OCI-LY3 (cell line): ENCODE measurements around the gene CYP46A1.
A peak's percentile ranks its signal among the peaks of the same experiment; 100 is the strongest.

ENCODE experiments used
- H2AFZ ChIP-seq: fragments of 200-600, 300-600 bp; shearing (Covaris generic); 2 replicates; pipeline ENCODE4 v1.6.0; 2014; ENCODE audit warnings: antibody characterized with exemption, low read depth, low read length
- H3K27ac ChIP-seq: fragments of 200-600, 300-600 bp; sonication (generic); 2 replicates; pipeline ENCODE4 v1.5.1; 2014; ENCODE audit warnings: mild to moderate bottlenecking, low read length, moderate library complexity, mixed read lengths
- H3K27me3 ChIP-seq: fragments of 200-600, 300-600 bp; sonication (generic); 2 replicates; pipeline ENCODE4 v1.6.1; 2014; ENCODE audit warnings: low read depth, low read length, mixed read lengths
- H3K36me3 ChIP-seq: fragments of 200-600, 300-600 bp; sonication (generic); replicated peaks from 2 replicates; pipeline ENCODE3; 2014; ENCODE audit warnings: low read depth, low read length, mixed read lengths
- H3K4me1 ChIP-seq: fragments of 300-600, 200-600 bp; sonication (generic); 2 replicates; pipeline ENCODE4 v1.6.1; 2014; ENCODE audit warnings: low read length, mixed read lengths
- H3K4me2 ChIP-seq: fragments of 200-600, 300-600 bp; sonication (generic); 2 replicates; pipeline ENCODE4 v1.6.1; 2014; ENCODE audit warnings: low read length, mixed read lengths
- H3K4me3 ChIP-seq: fragments of 300-600, 200-600 bp; sonication (generic); 2 replicates; pipeline ENCODE4 v1.5.1; 2014; ENCODE audit warnings: antibody characterized with exemption, mild to moderate bottlenecking, low read length, moderate library complexity
- H3K79me2 ChIP-seq: fragments of 300-600, 200-600 bp; shearing (Covaris generic); 2 replicates; pipeline ENCODE4 v1.6.1; 2014; ENCODE audit warnings: mild to moderate bottlenecking, low read length, mixed read lengths
- H3K9ac ChIP-seq: fragments of 300-600, 200-600 bp; shearing (Covaris generic); 2 replicates; pipeline ENCODE4 v1.6.0; 2014; ENCODE audit warnings: mild to moderate bottlenecking, low read length, moderate library complexity
- H3K9me3 ChIP-seq: fragments of 200-600, 300-600 bp; shearing (Covaris generic); 2 replicates; pipeline ENCODE4 v1.6.1; 2014; ENCODE audit warnings: low read length, mixed read lengths; ENCODE audit not compliant: insufficient read depth
- H4K20me1 ChIP-seq: fragments of 200-600, 300-600 bp; sonication (generic); 2 replicates; pipeline ENCODE4 v1.6.1; 2016; ENCODE audit warnings: low read length, mixed read lengths; ENCODE audit not compliant: insufficient read depth
- EZH2phosphoT487 ChIP-seq: fragments of 200-600 bp; shearing (Covaris generic); IDR thresholded peaks from 2 replicates; pipeline ENCODE4 v1.6.1; 2018; ENCODE audit warnings: antibody characterized with exemption, mixed run types, low read depth
- TF ChIP-seq, protein P1 (sequence below): fragments of 200-600, 300-600 bp; sonication (generic); IDR thresholded peaks from 2 replicates; pipeline ENCODE4 v1.5.1; 2014; ENCODE audit warnings: antibody characterized with exemption, low read length, low read depth

CYP46A1 gene

GRCh38 chr14:99664058-99664936, 19.8 kb upstream of the CYP46A1 start:
- Histone ChIP-seq H3K4me2 (no peak overlapping the region), H3K27ac (no peak overlapping the region), H3K79me2 (no peaks in the 10 kb centered on the region), H3K27me3 (peaks cover 4% of the 10 kb centered on the region), H3K4me1 (peaks cover 31% of the 10 kb centered on the region), H4K20me1 (no peaks in the 10 kb centered on the region), H2AFZ (no peak overlapping the region), H3K4me3 (no peak overlapping the region), H3K36me3 (no peaks in the 10 kb centered on the region), H3K9ac (no peak overlapping the region), H3K9me3 (no peaks in the 10 kb centered on the region)
- no peak for TF ChIP-seq EZH2phosphoT487

DNA sequence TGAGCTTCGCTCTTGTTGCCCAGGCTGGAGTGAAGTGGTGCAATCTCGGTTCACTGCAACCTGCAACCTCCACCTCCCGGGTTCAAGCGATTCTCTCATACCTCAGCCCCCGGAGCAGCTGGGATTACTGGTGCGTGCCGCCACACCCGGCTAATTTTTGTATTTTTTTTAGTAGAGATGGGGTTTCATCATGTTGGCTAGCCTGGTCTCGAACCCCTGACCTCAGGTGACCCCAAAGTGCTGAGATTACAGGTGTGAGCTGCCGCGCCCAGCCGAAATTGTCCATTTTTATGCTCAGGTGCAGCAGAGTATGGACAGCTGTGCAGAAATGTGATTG, 19.2 kb upstream of the CYP46A1 start:
- H3K9ac ChIP-seq = no peak overlapping the region
- H3K9me3 ChIP-seq = no peaks in the 10 kb centered on the region
- no peak overlapping the region for H3K27ac ChIP-seq

GRCh38 chr14:99666533-99666932, 17.6 kb upstream of the CYP46A1 start:
- no peaks in the 10 kb centered on the region for H4K20me1 ChIP-seq
- H3K4me1 ChIP-seq = peaks cover 31% of the 10 kb centered on the region
- H3K36me3 ChIP-seq = no peaks in the 10 kb centered on the region
- no peak overlapping the region for H3K27ac ChIP-seq
- TF ChIP-seq EZH2phosphoT487 = no peak
- TF ChIP-seq, protein P1, sequence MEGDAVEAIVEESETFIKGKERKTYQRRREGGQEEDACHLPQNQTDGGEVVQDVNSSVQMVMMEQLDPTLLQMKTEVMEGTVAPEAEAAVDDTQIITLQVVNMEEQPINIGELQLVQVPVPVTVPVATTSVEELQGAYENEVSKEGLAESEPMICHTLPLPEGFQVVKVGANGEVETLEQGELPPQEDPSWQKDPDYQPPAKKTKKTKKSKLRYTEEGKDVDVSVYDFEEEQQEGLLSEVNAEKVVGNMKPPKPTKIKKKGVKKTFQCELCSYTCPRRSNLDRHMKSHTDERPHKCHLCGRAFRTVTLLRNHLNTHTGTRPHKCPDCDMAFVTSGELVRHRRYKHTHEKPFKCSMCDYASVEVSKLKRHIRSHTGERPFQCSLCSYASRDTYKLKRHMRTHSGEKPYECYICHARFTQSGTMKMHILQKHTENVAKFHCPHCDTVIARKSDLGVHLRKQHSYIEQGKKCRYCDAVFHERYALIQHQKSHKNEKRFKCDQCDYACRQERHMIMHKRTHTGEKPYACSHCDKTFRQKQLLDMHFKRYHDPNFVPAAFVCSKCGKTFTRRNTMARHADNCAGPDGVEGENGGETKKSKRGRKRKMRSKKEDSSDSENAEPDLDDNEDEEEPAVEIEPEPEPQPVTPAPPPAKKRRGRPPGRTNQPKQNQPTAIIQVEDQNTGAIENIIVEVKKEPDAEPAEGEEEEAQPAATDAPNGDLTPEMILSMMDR = no peak
- H3K27me3 ChIP-seq = peaks cover 4% of the 10 kb centered on the region
- no peak overlapping the region for H3K4me3 ChIP-seq
- H3K9me3 ChIP-seq = no peaks in the 10 kb centered on the region
- no peaks in the 10 kb centered on the region for H3K79me2 ChIP-seq
- H3K4me2 ChIP-seq = peak overlapping the region; percentile 42; the same call in 1 of the 2 replicates
- no peak overlapping the region for H3K9ac ChIP-seq
- H2AFZ ChIP-seq = no peak overlapping the region

More for the DNA sequence above, 19.2 kb upstream of the CYP46A1 start:
- Histone ChIP-seq H2AFZ (no peak overlapping the region), H3K27me3 (peaks cover 4% of the 10 kb centered on the region), H3K4me1 (peaks cover 31% of the 10 kb centered on the region), H3K36me3 (no peaks in the 10 kb centered on the region), H3K79me2 (no peaks in the 10 kb centered on the region), H4K20me1 (no peaks in the 10 kb centered on the region), H3K4me2 (0 out of 2 replicates have a peak overlapping the region, but pooled peaks have one; percentile 7), H3K4me3 (no peak overlapping the region)
- no peak for TF ChIP-seq EZH2phosphoT487
- TF ChIP-seq, protein P1 = no peak

- no peaks in the 10 kb centered on the region for H3K9me3 ChIP-seq
- H3K9ac ChIP-seq = no peak overlapping the region
- H3K36me3 ChIP-seq = no peaks in the 10 kb centered on the region
- no peaks in the 10 kb centered on the region for H3K79me2 ChIP-seq
- H4K20me1 ChIP-seq = no peaks in the 10 kb centered on the region
- no peak overlapping the region for H3K27ac ChIP-seq
- peaks cover 4% of the 10 kb centered on the region; the same call in 1 of the 2 replicates for H3K27me3 ChIP-seq
- no peak for TF ChIP-seq EZH2phosphoT487
- TF ChIP-seq, protein P1 = no peak
- peaks cover 31% of the 10 kb centered on the region for H3K4me1 ChIP-seq
- peak overlapping the region; percentile 42 for H3K4me2 ChIP-seq
- H2AFZ ChIP-seq = no peak overlapping the region
- no peak overlapping the region for H3K4me3 ChIP-seq
Observed at GRCh38 chr14:99667045-99667444, 17.1 kb upstream of the CYP46A1 start.
